UCSD-AML1 (cell line): ENCODE measurements around the gene PRAC1.

Source experiments
- DNase-seq: peaks from one replicate; lab custom pipeline; 2025; ENCODE audit not compliant: unreplicated experiment; lab: John Stamatoyannopoulos, UW

PRAC1 gene

DNA sequence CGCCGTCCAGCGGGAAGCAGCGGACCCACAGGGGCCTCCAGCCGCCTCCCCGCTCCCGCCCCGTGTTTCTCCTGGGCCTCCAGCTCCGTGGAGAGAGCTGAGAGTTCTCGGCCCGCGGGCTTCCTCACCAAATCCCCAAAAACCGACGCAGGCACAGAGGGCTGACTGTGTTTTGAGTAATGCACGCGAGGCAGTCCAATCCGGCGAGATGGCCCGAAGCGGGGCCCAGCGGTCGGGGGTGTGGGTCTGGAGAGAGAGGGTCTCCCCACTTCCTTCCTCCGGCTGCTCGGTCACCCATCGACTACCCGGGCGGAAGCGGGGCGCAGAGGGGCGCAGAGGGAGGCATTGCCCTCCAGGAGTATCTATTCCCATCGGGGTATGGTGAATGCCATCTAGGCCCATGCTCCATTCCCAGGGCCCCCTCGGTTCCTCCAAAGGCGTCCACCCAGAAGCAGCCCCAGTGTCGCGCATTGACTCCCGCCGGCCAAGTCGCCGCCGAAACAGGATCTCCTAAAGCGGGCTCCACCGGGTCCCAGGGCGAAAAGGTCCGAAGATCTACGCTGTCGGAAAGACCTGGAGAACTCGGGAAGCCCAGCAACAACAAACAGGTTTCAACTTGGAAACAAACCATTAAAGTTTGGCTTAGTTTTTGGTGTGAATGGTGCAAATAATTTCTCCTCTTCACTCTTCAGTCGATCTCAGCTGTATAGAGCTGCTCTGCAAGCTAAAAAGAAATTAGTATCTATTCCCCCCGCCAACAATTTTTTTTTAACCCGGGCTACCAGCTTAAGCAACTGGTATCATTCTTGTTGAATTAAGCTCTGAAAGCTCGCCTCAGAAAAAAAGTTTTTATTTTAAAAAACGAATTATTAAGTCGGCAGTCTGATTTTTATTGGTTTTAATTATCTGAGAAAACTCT lies 25.4 kb upstream of the PRAC1 start:
- DNase-seq = no peak

GRCh38 chr17:48746916-48747444 lies 24.7 kb upstream of the PRAC1 start:
- DNase-seq = no peak

- DNase-seq = no peak
Observed at GRCh38 chr17:48745381-48746275, 23.3 kb upstream of the PRAC1 start.

DNA sequence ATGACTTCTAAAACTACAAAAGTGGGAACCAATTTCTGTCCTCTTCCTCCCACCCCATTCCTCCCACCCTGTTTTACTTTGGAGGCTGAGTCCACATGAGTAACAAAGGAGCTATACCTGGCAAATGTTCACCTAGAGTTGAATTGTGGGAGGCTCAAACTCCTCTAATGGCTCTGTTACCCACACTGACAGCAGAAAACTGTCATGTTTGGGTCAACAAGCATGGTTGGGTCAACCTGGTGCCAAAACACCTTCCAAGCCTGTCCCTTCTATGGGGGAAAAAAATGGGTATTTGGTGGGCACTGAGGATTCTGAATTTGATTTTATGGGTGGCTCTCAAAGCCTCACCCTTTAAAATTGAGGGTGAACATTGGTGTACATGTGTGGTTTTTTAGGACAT lies 18.2 kb upstream of the PRAC1 start:
- no peak for DNase-seq

DNA sequence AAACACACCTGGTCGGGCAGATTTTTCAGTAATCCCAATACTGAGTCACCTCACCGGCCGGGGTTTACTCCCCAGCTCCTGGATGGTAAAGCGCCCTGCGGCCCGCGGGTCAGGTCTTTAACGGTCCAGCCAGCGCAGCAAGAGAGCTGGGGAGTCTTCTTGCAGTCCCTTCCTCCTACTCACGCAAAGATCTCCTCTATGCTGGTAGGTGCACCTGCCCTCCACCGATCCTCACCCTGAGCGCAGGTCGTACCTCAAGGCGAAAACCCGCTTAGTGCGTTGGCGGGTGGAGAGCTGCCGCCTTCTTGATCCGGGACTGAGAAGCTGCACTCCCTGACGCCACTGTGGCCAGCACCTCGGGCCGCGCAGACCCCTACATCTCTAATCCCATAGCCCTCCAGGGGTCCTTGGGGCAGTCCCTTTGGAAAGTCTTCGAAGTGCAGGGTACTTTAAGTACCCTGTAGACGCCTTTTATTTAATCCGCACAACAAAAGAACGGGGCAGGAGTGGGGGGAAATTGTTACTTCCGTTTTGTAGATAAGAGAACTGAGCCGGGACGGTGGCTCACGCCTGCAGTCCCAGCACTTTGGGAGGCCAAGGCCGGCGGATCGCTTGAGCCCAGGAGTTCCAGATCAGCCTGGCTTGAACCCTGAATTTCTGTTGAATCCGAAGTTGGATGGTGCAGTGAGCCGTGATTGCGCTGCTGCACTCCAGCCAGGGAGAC lies 16.6 kb upstream of the PRAC1 start:
- no peak for DNase-seq

DNA sequence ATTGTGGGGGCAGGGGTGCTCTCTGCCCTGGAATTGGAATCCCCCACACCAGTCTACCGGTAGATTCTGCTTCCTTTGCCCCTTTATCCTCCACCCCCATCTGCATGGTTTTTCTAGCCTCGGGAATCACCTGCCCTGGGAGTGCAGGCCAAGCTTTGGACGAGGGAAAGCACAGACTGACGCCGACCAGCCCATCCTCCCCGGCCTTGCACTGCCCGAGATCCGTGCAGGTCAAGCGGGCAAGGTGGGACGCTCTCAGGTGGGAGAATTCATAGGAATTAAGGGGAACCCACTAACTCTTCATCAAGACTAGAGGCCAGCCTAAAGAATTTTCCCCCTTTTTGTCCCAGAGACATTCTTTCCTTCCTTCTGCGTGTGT lies 16.1 kb upstream of the PRAC1 start:
- DNase-seq = no peak

GRCh38 chr17:48737330-48738043 lies 15.2 kb upstream of the PRAC1 start:
- DNase-seq = no peak

DNA sequence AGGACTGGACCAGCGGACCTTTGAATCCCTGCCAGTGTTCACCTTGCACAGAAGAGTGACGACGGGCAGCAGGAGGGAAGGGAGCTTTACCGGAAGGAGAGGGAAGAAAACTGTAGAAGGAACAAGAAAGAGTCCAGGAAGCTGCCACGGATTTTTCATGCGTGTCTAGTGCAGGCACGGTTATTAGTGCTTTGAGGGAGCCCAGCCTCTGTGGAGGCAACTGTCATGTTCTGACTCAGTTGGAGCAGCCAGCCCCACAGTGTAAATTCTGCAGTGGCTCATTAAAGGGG lies 12.7 kb upstream of the PRAC1 start:
- no peak for DNase-seq

GRCh38 chr17:48734333-48735061 lies 12.2 kb upstream of the PRAC1 start:
- no peak for DNase-seq

- DNase-seq = no peak
Observed at GRCh38 chr17:48733632-48734328, 11.5 kb upstream of the PRAC1 start.

GRCh38 chr17:48732688-48733629 lies 10.6 kb upstream of the PRAC1 start:
- DNase-seq = no peak

- DNase-seq = no peak
Observed at GRCh38 chr17:48731355-48731754, 9.0 kb upstream of the PRAC1 start.

- no peak for DNase-seq
Observed at GRCh38 chr17:48730240-48730550, 7.9 kb upstream of the PRAC1 start.

DNA sequence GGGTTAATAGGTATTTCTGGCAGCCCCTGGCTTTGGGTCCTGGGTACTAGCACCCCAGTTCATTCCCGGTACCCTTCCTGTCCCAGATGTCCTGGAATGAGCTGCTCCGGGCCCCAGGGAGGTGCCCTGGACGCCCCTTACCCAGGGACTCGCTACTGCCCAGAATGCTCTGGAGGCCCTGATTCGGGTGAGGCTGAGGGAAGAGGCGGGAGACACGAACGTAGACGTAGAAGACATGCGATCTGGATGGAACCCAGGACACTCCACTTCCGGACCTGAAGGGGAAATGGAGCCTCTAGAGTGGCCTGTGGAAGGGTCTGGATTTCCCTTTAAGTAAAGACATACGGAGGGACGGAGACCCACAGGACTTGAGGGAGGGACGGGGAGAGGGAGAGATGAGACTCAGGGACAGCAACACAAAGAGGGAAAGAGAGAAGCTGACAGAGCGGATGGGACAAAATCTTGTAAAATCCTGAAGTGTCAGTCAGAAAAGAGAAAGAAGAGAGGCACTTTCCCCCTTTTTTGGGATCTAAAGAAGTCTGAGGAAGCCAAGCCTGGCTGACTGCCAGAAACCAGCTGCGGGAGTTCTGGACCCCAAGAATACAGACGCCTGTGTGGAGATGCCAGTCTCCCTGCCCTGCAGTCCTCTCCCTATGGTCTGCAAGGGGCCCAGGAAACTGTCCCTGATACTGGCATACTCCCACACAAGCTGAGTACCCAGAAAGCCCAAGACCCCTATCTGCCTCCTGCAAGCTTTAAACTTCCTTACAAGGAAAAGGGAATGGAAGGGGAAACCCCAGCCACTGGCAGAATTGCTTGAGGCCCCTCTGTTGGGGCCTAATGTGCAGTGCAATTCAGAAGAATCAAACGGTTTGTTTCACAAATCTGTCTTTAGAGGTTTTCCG lies 7.3 kb upstream of the PRAC1 start:
- no peak for DNase-seq

GRCh38 chr17:48728232-48729231 lies 6.2 kb upstream of the PRAC1 start, which contains the start of gene HOXB13:
TSS of gene HOXB13 (minus strand) at chr17:48728750. CDS start at chr17:48728593, 157 bp downstream.
- DNase-seq = no peak
